SJSA1 (cell line): ENCODE results near the gene PIGC. TPM values are rescaled to one million over a fixed set of nuclear protein-coding genes. Genes with fewer than 3 reads are reported as not detected.

Source experiments
- DNase-seq, 2 experiments: peaks; one replicate each; pipeline ENCODE4 v3.0.0-alpha.2; 2015 to 2020; ENCODE audit warnings: low spot score in 2 of 2, low read depth in 1 of 2
- H3K27ac ChIP-seq: fragments of 250-450 bp; sonication (Bioruptor Pico); 2 replicates; pipeline ENCODE4 v1.5.1; 2020; ENCODE audit warnings: mild to moderate bottlenecking, moderate library complexity
- H3K27me3 ChIP-seq: fragments of 250-450 bp; sonication (Bioruptor Pico); replicated peaks from 2 replicates; pipeline ENCODE4 v1.5.1; 2020; ENCODE audit warnings: mild to moderate bottlenecking, moderate library complexity
- H3K36me3 ChIP-seq: fragments of 250-450 bp; sonication (Bioruptor Pico); 2 replicates; pipeline ENCODE4 v1.5.1; 2020; ENCODE audit warnings: mild to moderate bottlenecking
- H3K4me1 ChIP-seq: fragments of 250-450 bp; sonication (Bioruptor Pico); replicated peaks from 2 replicates; pipeline ENCODE4 v1.6.1; 2021; ENCODE audit warnings: mild to moderate bottlenecking
- H3K4me3 ChIP-seq: fragments of 250-450 bp; sonication (Bioruptor Pico); 2 replicates; pipeline ENCODE4 v1.5.1; 2020; ENCODE audit warnings: mild to moderate bottlenecking
- H3K9me3 ChIP-seq: fragments of 250-450 bp; sonication (Bioruptor Pico); replicated peaks from 2 replicates; pipeline ENCODE4 v1.5.1; 2020; ENCODE audit warnings: mild to moderate bottlenecking
- total RNA-seq: library from RNA; depleted of rRNA; stranded (reverse); fragments of >200 nt; shearing (Covaris generic); gene quantifications from 2 replicates; pipeline ENCODE4 v1.2.3, GENCODE V29; 2014

PIGC gene
- total RNA-seq, 1 experiment from 2014 or later: 27.0 TPM

- H3K4me1 ChIP-seq: no peaks in the 10 kb centered on the region
- no peak overlapping the region for H3K27ac ChIP-seq
- no peak overlapping the region for H3K4me3 ChIP-seq
- H3K27me3 ChIP-seq: no peaks in the 10 kb centered on the region
- DNase-seq: no peak
- no peaks in the 10 kb centered on the region for H3K9me3 ChIP-seq
- H3K36me3 ChIP-seq: no peaks in the 10 kb centered on the region
Observed at GRCh38 chr1:172410027-172410426, 33.8 kb downstream of the PIGC start.

- H3K9me3 ChIP-seq: no peaks in the 10 kb centered on the region
- H3K4me1 ChIP-seq: no peaks in the 10 kb centered on the region
- H3K27me3 ChIP-seq: no peaks in the 10 kb centered on the region
- DNase-seq: no peak
- no peak overlapping the region for H3K4me3 ChIP-seq
- no peak overlapping the region for H3K27ac ChIP-seq
- no peaks in the 10 kb centered on the region for H3K36me3 ChIP-seq
Observed at GRCh38 chr1:172408958-172409357, 34.9 kb downstream of the PIGC start.

GRCh38 chr1:172406968-172407367 is 36.9 kb downstream of the PIGC start:
- H3K36me3 ChIP-seq: no peaks in the 10 kb centered on the region
- H3K9me3 ChIP-seq: no peaks in the 10 kb centered on the region
- no peaks in the 10 kb centered on the region for H3K27me3 ChIP-seq
- 0 out of 2 replicates have a peak, but pooled peaks cover 3% of the 10 kb centered on the region for H3K4me1 ChIP-seq
- DNase-seq: no peak
- H3K27ac ChIP-seq: no peak overlapping the region
- no peak overlapping the region for H3K4me3 ChIP-seq

GRCh38 chr1:172405912-172406311 is 38.0 kb downstream of the PIGC start:
- no peak overlapping the region for H3K4me3 ChIP-seq
- no peaks in the 10 kb centered on the region for H3K9me3 ChIP-seq
- no peak overlapping the region for H3K27ac ChIP-seq
- H3K36me3 ChIP-seq: no peaks in the 10 kb centered on the region
- H3K4me1 ChIP-seq: 0 out of 2 replicates have a peak, but pooled peaks cover 3% of the 10 kb centered on the region
- H3K27me3 ChIP-seq: no peaks in the 10 kb centered on the region
- no peak for DNase-seq

- H3K4me1 ChIP-seq: peaks cover 16% of the 10 kb centered on the region
- DNase-seq: no peak
- H3K4me3 ChIP-seq: no peak overlapping the region
- no peak overlapping the region for H3K27ac ChIP-seq
- no peaks in the 10 kb centered on the region for H3K36me3 ChIP-seq
- no peaks in the 10 kb centered on the region for H3K27me3 ChIP-seq
- no peaks in the 10 kb centered on the region for H3K9me3 ChIP-seq
Observed at GRCh38 chr1:172404121-172404520, 39.7 kb downstream of the PIGC start.

GRCh38 chr1:172402878-172403569 is 40.8 kb downstream of the PIGC start:
- Histone ChIP-seq H3K27me3 (no peaks in the 10 kb centered on the region), H3K36me3 (no peaks in the 10 kb centered on the region), H3K4me3 (no peak overlapping the region), H3K4me1 (peaks cover 25% of the 10 kb centered on the region), H3K9me3 (no peaks in the 10 kb centered on the region), H3K27ac (no peak overlapping the region)
- no peak for DNase-seq

GRCh38 chr1:172401892-172402291 is 42.0 kb downstream of the PIGC start:
- Histone ChIP-seq H3K27me3 (no peaks in the 10 kb centered on the region), H3K4me1 (peaks cover 34% of the 10 kb centered on the region), H3K36me3 (no peaks in the 10 kb centered on the region), H3K4me3 (no peak overlapping the region), H3K9me3 (no peaks in the 10 kb centered on the region), H3K27ac (no peak overlapping the region)
- no peak for DNase-seq

- Histone ChIP-seq H3K36me3 (no peaks in the 10 kb centered on the region), H3K9me3 (no peaks in the 10 kb centered on the region), H3K27me3 (no peaks in the 10 kb centered on the region), H3K27ac (no peak overlapping the region), H3K4me1 (peaks cover 36% of the 10 kb centered on the region), H3K4me3 (no peak overlapping the region)
- no peak for DNase-seq
Observed at GRCh38 chr1:172401477-172401876, 42.4 kb downstream of the PIGC start.

- no peak for DNase-seq
- Histone ChIP-seq H3K27ac (no peak overlapping the region), H3K4me3 (no peak overlapping the region), H3K9me3 (no peaks in the 10 kb centered on the region), H3K4me1 (peaks cover 36% of the 10 kb centered on the region), H3K27me3 (no peaks in the 10 kb centered on the region), H3K36me3 (no peaks in the 10 kb centered on the region)
Observed at GRCh38 chr1:172400722-172401105, 43.2 kb downstream of the PIGC start.

GRCh38 chr1:172399756-172400721 is 43.8 kb downstream of the PIGC start:
- Histone ChIP-seq H3K9me3 (no peaks in the 10 kb centered on the region), H3K4me3 (no peak overlapping the region), H3K27me3 (no peaks in the 10 kb centered on the region), H3K4me1 (peaks cover 36% of the 10 kb centered on the region), H3K27ac (no peak overlapping the region), H3K36me3 (no peaks in the 10 kb centered on the region)
- no peak for DNase-seq

GRCh38 chr1:172398970-172399755 is 44.7 kb downstream of the PIGC start:
- Histone ChIP-seq H3K4me3 (no peak overlapping the region), H3K36me3 (no peaks in the 10 kb centered on the region), H3K9me3 (no peaks in the 10 kb centered on the region), H3K4me1 (peaks cover 43% of the 10 kb centered on the region), H3K27ac (peak overlapping the region; percentile 73), H3K27me3 (no peaks in the 10 kb centered on the region)
- peak; percentile 83 to 89 for DNase-seq

GRCh38 chr1:172398193-172398592 is 45.7 kb downstream of the PIGC start:
- H3K27me3 ChIP-seq: no peaks in the 10 kb centered on the region
- H3K27ac ChIP-seq: peak overlapping the region; percentile 73; the same call in 1 of the 2 replicates
- H3K4me1 ChIP-seq: peaks cover 44% of the 10 kb centered on the region
- DNase-seq: no peak
- H3K4me3 ChIP-seq: no peak overlapping the region
- H3K36me3 ChIP-seq: no peaks in the 10 kb centered on the region
- no peaks in the 10 kb centered on the region for H3K9me3 ChIP-seq

- no peaks in the 10 kb centered on the region for H3K27me3 ChIP-seq
- H3K4me1 ChIP-seq: peaks cover 44% of the 10 kb centered on the region
- H3K4me3 ChIP-seq: no peak overlapping the region
- H3K9me3 ChIP-seq: no peaks in the 10 kb centered on the region
- DNase-seq: no peak
- no peaks in the 10 kb centered on the region for H3K36me3 ChIP-seq
- H3K27ac ChIP-seq: no peak overlapping the region
Observed at GRCh38 chr1:172397633-172398032, 46.2 kb downstream of the PIGC start.
